Sigmoid colon (tissue), 3 donors: Measurements from ENCODE around the gene ADCY5.

Source experiments
- POLR2A ChIP-seq, 2 donors: fragments of 450-650 bp; IDR thresholded peaks; one replicate each; pipeline ENCODE4 v1.6.1; 2016; ENCODE audit warnings: antibody characterized with exemption in 2 of 2, mild to moderate bottlenecking in 2 of 2, moderate library complexity in 2 of 2
- TF ChIP-seq, protein P1 (sequence below), 4 experiments: fragments of 450-650 bp in 3 of 4; fragments of 200-600 bp in 1 of 4; IDR thresholded peaks; one replicate each; pipeline ENCODE4 v1.5.1; 2016 to 2019; ENCODE audit warnings: antibody characterized with exemption in 4 of 4, mild to moderate bottlenecking in 3 of 4, moderate library complexity in 2 of 4

- TF ChIP-seq, protein P1, sequence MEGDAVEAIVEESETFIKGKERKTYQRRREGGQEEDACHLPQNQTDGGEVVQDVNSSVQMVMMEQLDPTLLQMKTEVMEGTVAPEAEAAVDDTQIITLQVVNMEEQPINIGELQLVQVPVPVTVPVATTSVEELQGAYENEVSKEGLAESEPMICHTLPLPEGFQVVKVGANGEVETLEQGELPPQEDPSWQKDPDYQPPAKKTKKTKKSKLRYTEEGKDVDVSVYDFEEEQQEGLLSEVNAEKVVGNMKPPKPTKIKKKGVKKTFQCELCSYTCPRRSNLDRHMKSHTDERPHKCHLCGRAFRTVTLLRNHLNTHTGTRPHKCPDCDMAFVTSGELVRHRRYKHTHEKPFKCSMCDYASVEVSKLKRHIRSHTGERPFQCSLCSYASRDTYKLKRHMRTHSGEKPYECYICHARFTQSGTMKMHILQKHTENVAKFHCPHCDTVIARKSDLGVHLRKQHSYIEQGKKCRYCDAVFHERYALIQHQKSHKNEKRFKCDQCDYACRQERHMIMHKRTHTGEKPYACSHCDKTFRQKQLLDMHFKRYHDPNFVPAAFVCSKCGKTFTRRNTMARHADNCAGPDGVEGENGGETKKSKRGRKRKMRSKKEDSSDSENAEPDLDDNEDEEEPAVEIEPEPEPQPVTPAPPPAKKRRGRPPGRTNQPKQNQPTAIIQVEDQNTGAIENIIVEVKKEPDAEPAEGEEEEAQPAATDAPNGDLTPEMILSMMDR (IDR thresholded peaks at IDR 0.05) = no peak
- TF ChIP-seq POLR2A (IDR thresholded peaks at IDR 0.05) = no peak
These were observed 29.4 kb upstream of the ADCY5 start for GRCh38 chr3:123478314-123478713.
